GM12892 (cell line): ENCODE measurements around the gene PTP4A2.
"Not testable (repeated sequence)": the region's sequence is repeated elsewhere in the genome, so short reads cannot be mapped to it uniquely, and the experiment has no call there.

Experiments
- POLR2A ChIP-seq: IDR thresholded peaks from 2 replicates; pipeline ENCODE4 v1.6.1; 2011; ENCODE audit warnings: low read depth, low read length, control low read depth
- POLR2AphosphoS5 ChIP-seq: IDR thresholded peaks from 2 replicates; pipeline ENCODE4 v1.6.1; 2011; ENCODE audit warnings: low read depth, low read length, control low read depth
- TAF1 ChIP-seq: IDR thresholded peaks from 2 replicates; pipeline ENCODE4 v1.6.1; 2011; ENCODE audit warnings: low read depth, mild to moderate bottlenecking, control low read depth, low read length, borderline replicate concordance

DNA sequence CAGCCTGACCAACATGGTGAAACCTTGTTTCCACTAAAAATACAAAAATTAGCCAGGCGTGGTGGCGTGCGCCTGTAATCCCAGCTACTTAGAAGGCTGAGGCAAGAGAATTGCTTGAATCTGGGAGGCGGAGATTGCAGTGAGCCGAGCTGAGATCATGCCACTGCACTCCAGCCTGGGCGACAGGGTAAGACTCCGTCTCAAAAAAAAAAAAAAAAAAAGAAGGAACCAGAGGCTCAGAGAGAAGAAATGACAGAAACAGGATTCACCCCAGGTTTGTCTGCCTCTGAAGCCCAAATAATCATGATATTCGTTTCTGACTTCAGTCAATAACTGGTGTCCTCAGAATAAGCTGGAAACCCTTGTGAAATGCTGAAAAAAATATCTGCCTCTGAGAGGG lies 3.9 kb upstream of the PTP4A2 start:
- not testable (repeated sequence) for TF ChIP-seq POLR2A, TAF1, POLR2AphosphoS5
